ENCODE data around the gene GJA9.
A peak's percentile ranks its signal among the peaks of the same experiment; 100 is the strongest.
"Not testable (repeated sequence)": the region's sequence is repeated elsewhere in the genome, so short reads cannot be mapped to it uniquely, and the experiment has no call there.

Gene GJA9

DNA sequence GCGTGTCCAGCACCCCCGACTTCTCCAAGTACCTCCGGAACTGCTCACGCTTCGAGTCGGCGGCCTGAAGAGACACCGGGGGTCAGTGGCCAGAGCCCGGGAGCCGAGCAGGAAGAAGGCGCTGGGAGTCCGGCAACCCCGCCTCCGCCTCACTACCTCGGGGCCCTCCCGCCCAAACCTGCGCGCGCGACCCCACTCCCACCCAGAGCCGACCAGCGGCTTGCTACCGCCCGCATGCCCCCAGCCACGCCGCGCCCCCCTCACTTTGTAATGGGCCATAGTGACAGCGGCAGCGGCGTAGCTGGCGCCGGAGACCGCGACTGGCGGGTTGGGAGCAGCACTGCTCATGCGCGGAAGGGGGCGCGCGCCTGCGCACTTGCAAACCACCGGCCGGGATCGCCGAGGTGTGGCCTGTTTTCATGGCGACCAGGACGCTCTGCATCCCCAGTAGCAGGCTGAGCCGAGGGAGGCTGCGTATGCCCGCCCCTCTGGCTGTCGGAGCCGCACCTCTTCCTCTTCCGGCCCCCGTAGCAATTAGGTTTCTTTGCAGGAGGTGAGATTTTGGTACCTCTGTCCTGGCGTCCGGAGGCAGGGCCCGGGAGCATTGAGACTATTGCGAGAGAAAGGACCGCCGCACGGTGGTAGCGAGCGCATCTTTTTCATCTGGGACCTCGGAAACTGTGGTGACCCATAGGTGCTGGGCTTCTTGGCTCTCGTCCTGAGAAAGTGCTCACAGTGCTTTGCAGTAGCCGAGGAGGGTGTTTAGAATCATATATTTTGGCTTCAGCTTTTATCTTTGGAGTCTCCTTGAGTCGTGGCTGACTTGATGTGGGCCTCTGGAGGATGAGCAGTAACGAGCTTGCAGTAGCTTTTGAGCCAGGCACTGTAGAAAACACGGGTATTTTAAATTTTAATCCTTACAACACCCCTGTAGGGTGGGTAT is 8.1 kb downstream of the GJA9 start, which contains the start of gene MYCBP:
Gene MYCBP (minus strand): TSS at position 322 of the 943 bp plus-strand sequence. CDS start 43 bp downstream, at position 279.
- peak; percentile 78 for DNase-seq

GRCh38 chr1:38872401-38873026 is 8.9 kb downstream of the GJA9 start:
- no peak for DNase-seq

GRCh38 chr1:38870996-38871395 is 10.4 kb downstream of the GJA9 start:
- DNase-seq, result no peak

- DNase-seq, result no peak
Observed at GRCh38 chr1:38867208-38867607, 14.2 kb downstream of the GJA9 start.

- DNase-seq, result no peak
Observed at GRCh38 chr1:38865112-38865715, 16.2 kb downstream of the GJA9 start.

- no peak for DNase-seq
Observed at GRCh38 chr1:38860454-38860795, 21.0 kb downstream of the GJA9 start.

DNA sequence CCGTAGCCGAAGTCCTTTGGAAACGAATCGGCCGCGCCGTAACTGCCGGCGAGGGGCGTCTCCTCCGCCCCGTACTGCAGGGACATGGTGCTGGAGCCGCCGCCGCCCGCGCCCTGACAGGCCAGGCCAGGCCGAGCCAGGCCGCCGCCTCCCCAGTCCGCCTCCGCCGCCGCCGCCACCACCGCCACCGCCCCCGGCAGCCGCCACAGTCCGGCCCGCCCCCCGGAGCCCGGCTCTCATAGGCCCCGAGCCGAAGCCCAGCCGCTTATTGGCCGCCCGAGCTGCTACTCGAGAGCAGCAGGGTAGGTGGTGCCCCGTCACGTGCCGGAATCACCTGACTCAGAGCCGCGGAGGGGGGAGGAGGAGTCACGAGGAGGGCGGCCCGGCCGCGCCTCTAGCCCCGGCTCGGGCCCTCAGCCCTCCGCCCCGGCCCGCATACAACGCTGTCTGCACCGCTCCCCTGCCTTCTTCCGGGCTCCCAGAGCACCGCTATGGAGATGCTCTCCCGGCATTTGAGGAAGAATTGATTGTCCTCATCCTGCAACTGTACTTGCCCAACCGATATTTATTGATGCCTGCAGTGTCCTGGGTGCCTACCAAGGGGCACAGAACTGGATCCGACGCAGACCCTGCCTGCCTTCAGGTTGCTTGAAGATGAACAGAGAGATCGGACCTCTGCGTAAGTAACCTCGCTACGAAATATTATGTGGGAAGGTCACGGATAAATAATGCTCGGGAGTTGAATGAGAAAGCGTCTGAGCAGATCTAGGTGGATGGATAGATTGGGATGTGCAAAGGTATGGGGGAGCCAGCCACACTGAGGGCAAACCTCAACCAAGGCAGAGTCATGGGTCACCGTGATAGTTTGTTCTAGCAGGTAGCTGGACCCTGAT is 21.6 kb downstream of the GJA9 start, which contains the start of gene RRAGC:
Gene RRAGC (minus strand): TSS at position 212 of the 893 bp plus-strand sequence. CDS start 126 bp downstream, at position 86.
- DNase-seq, result peak; percentile 95

GRCh38 chr1:38858833-38859560 is 22.4 kb downstream of the GJA9 start:
- no peak for DNase-seq

DNA sequence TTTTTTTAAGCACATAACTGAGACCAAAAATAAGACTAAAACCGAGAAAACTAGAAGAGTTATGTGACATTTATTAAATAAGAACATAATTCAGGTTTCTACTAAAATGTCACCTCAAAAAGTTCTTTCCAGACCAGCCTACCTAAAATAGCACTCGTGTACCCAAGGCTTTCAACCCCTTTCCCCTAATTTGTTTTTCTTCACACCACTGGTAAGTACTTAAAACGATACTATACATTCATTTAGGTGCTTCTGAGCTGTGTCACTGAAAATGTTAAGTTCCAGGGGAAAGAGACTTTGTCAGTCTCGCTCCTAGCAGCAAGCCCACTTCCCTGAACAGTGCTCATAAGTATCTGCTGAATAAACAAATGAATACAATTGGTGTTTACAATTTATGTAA is 28.6 kb downstream of the GJA9 start:
- DNase-seq, result no peak

- DNase-seq, result no peak
Observed at GRCh38 chr1:38848071-38848470, 33.3 kb downstream of the GJA9 start.

- DNase-seq, result no peak
Observed at GRCh38 chr1:38846210-38846609, 35.2 kb downstream of the GJA9 start.

DNA sequence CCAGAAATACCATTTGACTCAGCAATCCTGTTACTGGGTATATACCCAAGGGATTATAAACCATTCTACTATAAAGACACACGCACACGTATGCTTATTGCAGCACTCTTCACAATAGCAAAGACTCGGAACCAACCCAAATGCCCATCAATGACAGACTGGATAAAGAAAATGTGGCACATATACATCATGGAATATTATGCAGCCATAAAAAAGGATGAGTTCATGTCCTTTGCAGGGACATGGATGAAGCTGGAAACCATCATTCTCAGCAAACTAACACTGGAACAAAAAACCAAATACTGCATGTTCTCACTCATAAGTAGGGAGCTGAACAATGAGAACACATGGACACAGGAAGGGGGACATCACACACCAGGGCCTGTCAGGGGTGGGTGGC is 36.3 kb downstream of the GJA9 start:
- DNase-seq, result not testable (repeated sequence)

GRCh38 chr1:38840281-38840680 is 41.1 kb downstream of the GJA9 start:
- DNase-seq, result no peak

DNA sequence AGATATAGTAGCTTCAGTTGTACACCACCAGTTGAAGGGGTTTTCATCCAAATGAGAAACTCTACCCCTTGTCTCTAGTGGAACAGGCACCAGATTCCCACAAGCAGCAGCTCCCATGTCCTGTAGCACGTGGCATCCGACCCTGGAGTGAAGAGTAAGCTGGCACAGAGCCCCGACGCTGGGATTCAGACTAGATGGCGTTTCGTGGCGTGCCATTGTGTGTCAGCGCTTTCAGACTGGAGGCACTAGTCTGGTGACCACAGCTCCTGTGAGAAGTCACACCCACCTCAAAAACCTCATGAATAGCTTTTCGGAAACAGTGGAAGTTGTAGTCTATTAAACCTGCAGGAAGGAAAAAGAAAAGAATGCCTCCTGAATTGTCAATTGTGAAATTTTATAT is 42.0 kb downstream of the GJA9 start:
- no peak for DNase-seq

GRCh38 chr1:38836316-38836715 is 45.1 kb downstream of the GJA9 start:
- DNase-seq, result not testable (repeated sequence)

DNA sequence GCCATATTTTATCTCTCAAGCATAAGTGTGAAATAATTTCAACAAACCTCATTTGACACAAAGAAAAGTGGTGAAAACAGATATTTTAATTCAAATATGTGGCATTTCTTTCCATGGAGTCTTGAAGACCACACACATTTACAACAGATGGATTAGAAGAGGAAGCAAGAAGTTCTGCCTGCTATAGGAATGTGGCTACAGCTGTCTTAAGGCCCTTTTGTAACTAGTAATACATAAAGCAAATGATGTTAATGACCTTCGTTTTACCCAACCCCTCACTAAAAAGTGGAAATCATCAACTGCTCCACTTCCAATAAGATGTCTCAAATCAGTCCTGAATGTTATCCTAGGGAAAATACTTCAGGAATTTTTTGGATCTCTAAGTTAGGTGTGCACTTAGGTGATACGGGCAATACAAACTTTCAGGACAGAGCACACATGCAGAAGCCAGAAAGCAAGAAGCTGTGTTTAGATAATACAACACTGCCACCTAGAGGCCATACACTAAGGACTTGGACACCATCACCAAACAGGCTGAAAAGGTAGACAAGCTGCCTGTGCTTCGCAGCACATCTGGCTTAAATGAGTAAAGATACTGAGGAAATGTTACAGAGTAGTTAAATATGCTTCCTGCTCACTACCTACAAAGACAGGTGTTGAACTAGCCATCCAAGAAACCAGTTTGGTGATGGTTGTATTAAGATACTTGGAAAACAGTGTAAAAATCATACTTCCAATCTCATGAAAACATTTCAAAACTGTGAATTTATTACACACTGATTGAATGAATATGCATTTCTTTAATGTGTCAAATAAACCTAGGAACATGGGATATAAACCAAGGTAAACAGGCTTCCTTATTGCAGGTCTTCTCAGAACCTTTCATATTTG is 46.2 kb downstream of the GJA9 start:
- DNase-seq, result peak; percentile 56

GRCh38 chr1:38834221-38834782 is 47.1 kb downstream of the GJA9 start:
- no peak for DNase-seq

DNA sequence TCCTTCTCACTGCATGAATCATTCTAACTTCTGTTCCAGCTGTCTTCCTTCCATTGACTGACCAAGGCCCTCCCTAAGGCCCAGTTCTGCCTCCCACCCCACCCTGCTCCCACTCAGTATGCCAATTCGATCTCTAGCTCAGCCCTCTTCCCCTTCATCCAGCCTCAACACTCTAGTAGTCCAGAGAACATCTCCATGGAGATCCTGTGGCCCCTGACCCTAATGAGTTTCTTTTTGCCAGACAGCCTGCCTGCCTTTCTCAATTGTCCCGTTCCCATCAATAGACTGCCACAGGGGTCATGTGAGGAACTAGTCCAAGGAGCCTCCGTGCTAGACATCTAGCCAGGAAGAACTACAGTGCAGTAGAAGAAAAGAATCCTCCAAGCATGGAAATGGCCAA is 48.2 kb downstream of the GJA9 start:
- DNase-seq, result no peak

- no peak for DNase-seq
Observed at GRCh38 chr1:38832370-38832734, 49.0 kb downstream of the GJA9 start.

DNA sequence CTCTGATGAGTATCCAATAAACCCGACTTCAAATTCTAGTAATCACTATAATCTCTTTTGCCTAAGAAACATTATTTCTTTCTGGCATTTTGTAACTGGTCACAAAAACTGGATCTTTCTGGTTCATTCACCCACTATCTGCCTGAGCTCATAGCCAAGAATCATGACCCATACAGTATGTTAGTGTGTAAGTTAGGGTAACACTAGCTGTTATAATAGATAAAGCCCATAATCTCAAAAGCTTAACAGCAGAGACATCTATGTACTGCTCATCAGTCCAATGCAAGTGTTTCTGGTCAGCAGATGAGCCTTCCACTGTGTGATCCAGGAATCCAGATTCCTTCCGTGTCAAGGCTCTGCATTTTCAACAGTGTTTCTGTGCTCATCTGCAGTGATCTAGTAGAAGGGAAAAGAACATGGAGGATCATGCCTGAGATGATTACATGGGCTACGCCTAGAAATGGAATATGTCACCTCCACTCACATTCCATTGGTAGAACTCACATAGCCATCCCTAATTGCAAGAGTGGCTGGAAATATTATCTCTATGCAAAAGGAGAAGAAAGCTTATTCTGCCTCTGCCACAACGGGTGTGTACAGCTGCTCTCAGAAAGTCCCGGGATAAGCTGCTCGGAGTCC is 49.5 kb downstream of the GJA9 start:
- DNase-seq, result no peak

Measured in NCI-H1048 (cell line).